Measurements from ENCODE around the gene ABCC2. TPM values are rescaled to one million over a fixed set of nuclear protein-coding genes. Genes with fewer than 3 reads are reported as not detected.

Gene ABCC2
- total RNA-seq, 8 experiments from 2014 or later, result 0.11 to 7.9 (median 0.55) TPM

Other genes with a start within 250 kb of the ABCC2 start
- under 1 TPM in 2 of 8 experiments, not detected in 6; 0.05 to 0.33 TPM for gene NKX2-3, start 249.7 kb upstream of the ABCC2 start, total RNA-seq
- gene SLC25A28, start 162.2 kb upstream of the ABCC2 start, total RNA-seq, result 10 to 100 TPM; 14.9 to 41.3 (median 33.7) TPM
- gene ENTPD7, start 123.1 kb upstream of the ABCC2 start, total RNA-seq, result 10 to 100 TPM in 7 of 8 experiments, 1 to 10 TPM in 1; 9.9 to 18.8 (median 11.2) TPM
- 10 to 100 TPM; 34.5 to 61.6 (median 42.4) TPM for gene COX15, start 50.5 kb upstream of the ABCC2 start, total RNA-seq
- gene CUTC, start 50.4 kb upstream of the ABCC2 start, total RNA-seq, result 10 to 100 TPM; 15.1 to 23.8 (median 16.0) TPM
- 10 to 100 TPM in 4 of 8 experiments, 1 to 10 TPM in 4; 3.3 to 24.0 (median 9.9) TPM for gene DNMBP, start 227.3 kb downstream of the ABCC2 start, total RNA-seq